Caco-2 (cell line): ENCODE results near the gene RPS15. TPM values are rescaled to one million over a fixed set of nuclear protein-coding genes. Genes with fewer than 3 reads are reported as not detected.
A peak's percentile ranks its signal among the peaks of the same experiment; 100 is the strongest.
"Not testable (repeated sequence)": the region's sequence is repeated elsewhere in the genome, so short reads cannot be mapped to it uniquely, and the experiment has no call there.

Source experiments
- BruUV-seq: library from RNA; stranded (reverse); fragments of 400-500 nt; replicated peaks from 2 replicates; lab custom pipeline; 2021; lab: Mats Ljungman, UMichigan
- CTCF ChIA-PET: fragments of 300-600 bp; sonication (Branson Sonifier 250); formaldehyde crosslinking; loops from one replicate; lab custom pipeline; 2022; ENCODE audit warnings: antibody characterized with exemption; lab: Charles Lee
- POLR2A ChIA-PET: fragments of 300-600 bp; sonication (Branson Sonifier 250); formaldehyde crosslinking; loops from one replicate; lab custom pipeline; 2022; ENCODE audit warnings: antibody characterized with exemption; lab: Charles Lee
- DNase-seq, 2 experiments: peaks; one replicate each; pipeline versions ENCODE4 v3.0.0 to v3.0.0-alpha.2; 2020 to 2022
- H3K27me3 ChIP-seq: replicated peaks from 2 replicates; pipeline ENCODE4 v1.6.0; 2011; ENCODE audit warnings: low read length; ENCODE audit not compliant: control insufficient read depth, insufficient read depth
- H3K36me3 ChIP-seq: 2 replicates; pipeline ENCODE4 v1.5.1; 2011; ENCODE audit warnings: low read length; ENCODE audit not compliant: control insufficient read depth, insufficient read depth
- H3K4me1 ChIP-seq: fragments of 250-450 bp; sonication (Bioruptor Pico); 2 replicates; pipeline ENCODE4 v1.5.1; 2020; ENCODE audit warnings: mild to moderate bottlenecking
- H3K4me3 ChIP-seq: 2 replicates; pipeline ENCODE4 v1.5.1; 2011; ENCODE audit warnings: low read depth, mild to moderate bottlenecking, control low read depth, low read length
- H3K9me3 ChIP-seq: fragments of 250-450 bp; sonication (Bioruptor Pico); 2 replicates; pipeline ENCODE4 v1.5.1; 2020; ENCODE audit warnings: mild to moderate bottlenecking, moderate library complexity
- H3K27ac Mint-ChIP-seq: one replicate; pipeline ENCODE4 v1.8.0; 2022; ENCODE audit warnings: mixed read lengths; ENCODE audit not compliant: unreplicated experiment
- H3K27me3 Mint-ChIP-seq: one replicate; pipeline ENCODE4 v1.8.0; 2022; ENCODE audit warnings: mixed read lengths; ENCODE audit not compliant: insufficient read depth, unreplicated experiment
- H3K36me3 Mint-ChIP-seq: one replicate; pipeline ENCODE4 v1.8.0; 2022; ENCODE audit warnings: mild to moderate bottlenecking, mixed read lengths; ENCODE audit not compliant: insufficient read depth, unreplicated experiment
- H3K4me1 Mint-ChIP-seq: one replicate; pipeline ENCODE4 v1.8.0; 2022; ENCODE audit warnings: low read depth, mixed read lengths; ENCODE audit not compliant: unreplicated experiment
- H3K4me3 Mint-ChIP-seq: one replicate; pipeline ENCODE4 v1.8.0; 2022; ENCODE audit warnings: mild to moderate bottlenecking, moderate library complexity, mixed read lengths; ENCODE audit not compliant: unreplicated experiment
- H3K9me3 Mint-ChIP-seq: one replicate; pipeline ENCODE4 v1.8.0; 2022; ENCODE audit warnings: mixed read lengths; ENCODE audit not compliant: unreplicated experiment
- CTCF ChIP-seq, 2 experiments: fragments of 200-600 bp in 1 of 2; IDR thresholded peaks; 1 replicate in 1 of 2; 2 replicates in 1 of 2; pipeline versions ENCODE4 v1.5.1 to v1.8.0; 2011 to 2022; ENCODE audit warnings: antibody characterized with exemption in 1 of 2, control low read depth in 1 of 2, inconsistent platforms in 1 of 2, low read depth in 1 of 2, low read length in 1 of 2, mild to moderate bottlenecking in 1 of 2, moderate library complexity in 1 of 2; ENCODE audit not compliant: insufficient read depth in 1 of 2, severe bottlenecking in 1 of 2, unreplicated experiment in 1 of 2
- intact Hi-C: fragments of 100-400 bp; cut with micrococcal nuclease; formaldehyde crosslinking; loops from one replicate; pipeline ENCODE4 v1.10.0; 2022; ENCODE audit not compliant: unreplicated experiment
- total RNA-seq: library from RNA; stranded (reverse); gene quantifications from 2 replicates; pipeline ENCODE4 v1.2.3, GENCODE V29; 2022

RPS15 gene
- total RNA-seq, 1 experiment from 2014 or later: 1,192 TPM

DNA sequence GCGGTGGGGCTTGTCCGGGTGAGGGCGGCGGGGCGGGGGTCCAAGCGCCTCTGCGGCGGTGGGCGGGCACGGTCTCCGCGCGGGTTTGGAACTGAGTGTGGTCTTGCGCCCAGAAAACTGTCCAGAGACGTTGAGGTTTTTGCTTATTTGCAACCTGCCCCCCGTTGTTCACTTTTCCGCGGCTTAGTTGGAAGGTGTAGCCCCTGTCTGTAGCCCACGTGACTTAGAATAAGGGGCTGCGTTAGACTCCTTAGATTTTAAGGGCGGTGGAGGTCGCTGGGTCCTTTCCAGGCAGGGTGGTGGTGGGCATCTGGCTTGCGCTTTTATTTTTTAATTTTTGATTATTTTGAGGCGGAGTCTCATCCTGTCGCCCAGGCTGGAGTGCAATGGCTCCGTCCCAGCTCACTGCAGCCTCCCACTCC is 748 bp downstream of the RPS15 start:
- BruUV-seq: no TSS peak
- ChIA-PET CTCF (interaction anchor here (0.6 kb wide), 1 partner anchor 263 kb away, joined by 4 read pairs; no protein-coding TSS in a partner anchor), POLR2A (interaction anchor here (0.7 kb wide), 2 partner anchors 36 to 52 kb away, joined by 3 to 4 read pairs; no protein-coding TSS in a partner anchor)
- peak overlapping the region; percentile 87 for H3K4me3 Mint-ChIP-seq
- H3K9me3 Mint-ChIP-seq: no peaks in the 10 kb centered on the region
- H3K4me1 Mint-ChIP-seq: peaks cover 10% of the 10 kb centered on the region
- H3K36me3 Mint-ChIP-seq: peaks cover 80% of the 10 kb centered on the region
- peak overlapping the region; percentile 96 for H3K27ac Mint-ChIP-seq
- Histone ChIP-seq H3K4me3 (peak overlapping the region; percentile 67), H3K27me3 (no peaks in the 10 kb centered on the region), H3K4me1 (peaks cover 34% of the 10 kb centered on the region), H3K9me3 (no peaks in the 10 kb centered on the region), H3K36me3 (peaks cover 8% of the 10 kb centered on the region)
- no peak for DNase-seq
- intact Hi-C loops: no loop called here
- H3K27me3 Mint-ChIP-seq: no peaks in the 10 kb centered on the region
- no peak for TF ChIP-seq CTCF (IDR thresholded peaks at IDR 0.05; ENCODE audit: insufficient read depth in 1 of 2, low read depth in 1 of 2, low read length in 1 of 2, severe bottlenecking in 1 of 2, unreplicated experiment in 1 of 2)

DNA sequence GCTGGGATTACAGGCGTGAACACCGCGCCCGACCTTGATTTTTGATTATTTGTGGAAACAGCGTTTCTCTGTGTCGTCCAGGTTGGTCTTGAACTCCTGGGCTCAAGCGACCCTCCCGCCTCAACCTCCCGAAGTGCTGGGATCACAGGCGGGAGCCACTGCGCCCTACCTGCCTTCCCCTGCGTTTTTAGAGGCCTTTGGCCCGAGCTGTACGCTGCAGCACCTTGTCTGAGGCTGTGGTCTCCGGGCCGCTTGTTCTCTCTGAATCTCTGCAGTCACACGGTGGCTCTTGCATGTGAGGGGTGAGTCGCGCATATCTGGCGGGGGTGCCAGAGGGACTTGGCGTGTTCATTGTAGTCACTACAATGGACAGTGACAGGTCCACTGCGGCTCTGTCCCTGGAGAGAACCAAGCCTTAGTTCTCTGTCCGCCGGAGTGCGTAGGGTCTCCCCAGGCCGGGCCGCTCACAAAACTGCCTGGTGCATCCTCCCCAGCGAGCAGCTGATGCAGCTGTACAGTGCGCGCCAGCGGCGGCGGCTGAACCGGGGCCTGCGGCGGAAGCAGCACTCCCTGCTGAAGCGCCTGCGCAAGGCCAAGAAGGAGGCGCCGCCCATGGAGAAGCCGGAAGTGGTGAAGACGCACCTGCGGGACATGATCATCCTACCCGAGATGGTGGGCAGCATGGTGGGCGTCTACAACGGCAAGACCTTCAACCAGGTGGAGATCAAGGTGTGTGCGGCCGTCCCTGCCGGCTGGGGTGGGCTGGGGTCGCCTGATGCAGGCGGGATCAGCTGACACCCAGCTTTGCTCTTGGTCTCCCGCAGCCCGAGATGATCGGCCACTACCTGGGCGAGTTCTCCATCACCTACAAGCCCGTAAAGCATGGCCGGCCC is 1.6 kb downstream of the RPS15 start:
- CTCF ChIA-PET, POLR2A ChIA-PET: not testable (repeated sequence)

GRCh38 chr19:1440418-1440801 is 2.2 kb downstream of the RPS15 start:
- TF ChIP-seq CTCF (IDR thresholded peaks at IDR 0.05; ENCODE audit: insufficient read depth in 1 of 2, low read depth in 1 of 2, low read length in 1 of 2, severe bottlenecking in 1 of 2, unreplicated experiment in 1 of 2): no peak
- Mint-ChIP-seq H3K27ac (peak overlapping the region; percentile 70), H3K36me3 (peaks cover 82% of the 10 kb centered on the region), H3K9me3 (no peaks in the 10 kb centered on the region), H3K4me3 (peak overlapping the region; percentile 87), H3K4me1 (peaks cover 10% of the 10 kb centered on the region), H3K27me3 (no peaks in the 10 kb centered on the region)
- Histone ChIP-seq H3K27me3 (no peaks in the 10 kb centered on the region), H3K4me1 (peaks cover 36% of the 10 kb centered on the region), H3K36me3 (peaks cover 8% of the 10 kb centered on the region), H3K9me3 (no peaks in the 10 kb centered on the region), H3K4me3 (no peak overlapping the region)
- no TSS peak for BruUV-seq
- no peak for DNase-seq
- POLR2A ChIA-PET: no interaction called here
- intact Hi-C loops: no loop called here
- CTCF ChIA-PET: no interaction called here

More for the DNA sequence above, 1.6 kb downstream of the RPS15 start:
- BruUV-seq, H3K4me1 Mint-ChIP-seq, DNase-seq, H3K36me3 ChIP-seq, H3K27me3 ChIP-seq, H3K9me3 ChIP-seq, intact Hi-C loops, H3K27me3 Mint-ChIP-seq, H3K9me3 Mint-ChIP-seq: not testable (repeated sequence)
- peak overlapping the region; percentile 67 for H3K4me3 ChIP-seq
- H3K4me3 Mint-ChIP-seq: peak overlapping the region; percentile 87
- H3K36me3 Mint-ChIP-seq: peaks cover 80% of the 10 kb centered on the region
- H3K4me1 ChIP-seq: peaks cover 36% of the 10 kb centered on the region
- H3K27ac Mint-ChIP-seq: peak overlapping the region; percentile 96
